CD4-positive, alpha-beta T cell treated with Interleukin-6 at 100 ng/mL for 8 hours (primary cell): Measurements from ENCODE around the gene CXCL17.

ENCODE experiments used
- DNase-seq: peaks from one replicate; pipeline ENCODE4 v3.0.0-alpha.2; 2020; ENCODE audit warnings: mixed read lengths, low spot score

Gene CXCL17

DNA sequence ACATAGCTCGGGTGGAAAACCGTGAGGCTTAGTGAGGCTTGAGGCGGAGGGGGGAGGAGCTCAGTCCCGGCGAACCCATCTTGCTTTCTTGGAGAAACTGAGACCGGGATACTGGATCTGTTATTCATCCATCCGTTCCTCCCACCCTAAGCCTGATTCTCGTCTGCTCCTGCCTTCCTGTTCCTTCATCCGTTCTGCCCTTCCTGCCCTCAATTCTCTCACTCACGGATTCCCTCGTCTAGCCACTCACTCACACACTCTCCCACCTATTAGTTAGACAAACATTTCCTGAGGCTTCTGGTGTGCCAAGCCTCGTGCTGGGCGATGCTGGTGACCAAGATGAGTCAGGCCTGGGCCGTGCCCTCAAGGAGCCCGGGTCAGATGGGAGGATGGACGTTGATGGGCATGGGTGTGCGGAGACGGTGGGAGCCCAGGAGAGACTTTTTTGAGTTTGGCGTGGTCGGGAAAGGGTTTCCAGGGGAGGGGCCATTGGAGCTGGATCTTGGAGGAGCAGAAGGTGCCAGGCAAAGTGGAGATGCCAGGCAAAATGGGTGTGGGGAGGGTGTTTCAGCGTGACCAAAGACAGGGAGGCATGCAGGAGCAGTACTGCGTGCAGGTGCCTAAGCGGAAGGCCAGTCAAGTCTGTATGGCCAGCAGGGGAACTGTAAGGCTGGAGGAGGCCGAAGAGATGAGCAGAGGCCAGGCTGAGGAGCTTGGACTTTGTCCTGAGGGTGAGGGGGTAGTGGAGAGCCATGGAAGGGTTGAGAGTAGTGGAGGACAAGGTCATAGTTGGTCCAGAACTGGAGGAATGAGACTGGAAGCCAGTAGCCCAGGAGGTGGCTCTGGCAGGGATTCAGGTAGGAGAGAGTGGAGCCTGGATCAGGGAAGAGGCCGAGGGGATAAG is 45.2 kb downstream of the CXCL17 start:
- DNase-seq, result no peak

GRCh38 chr19:42396381-42397262 is 46.1 kb downstream of the CXCL17 start:
- peak; percentile 96 for DNase-seq

DNA sequence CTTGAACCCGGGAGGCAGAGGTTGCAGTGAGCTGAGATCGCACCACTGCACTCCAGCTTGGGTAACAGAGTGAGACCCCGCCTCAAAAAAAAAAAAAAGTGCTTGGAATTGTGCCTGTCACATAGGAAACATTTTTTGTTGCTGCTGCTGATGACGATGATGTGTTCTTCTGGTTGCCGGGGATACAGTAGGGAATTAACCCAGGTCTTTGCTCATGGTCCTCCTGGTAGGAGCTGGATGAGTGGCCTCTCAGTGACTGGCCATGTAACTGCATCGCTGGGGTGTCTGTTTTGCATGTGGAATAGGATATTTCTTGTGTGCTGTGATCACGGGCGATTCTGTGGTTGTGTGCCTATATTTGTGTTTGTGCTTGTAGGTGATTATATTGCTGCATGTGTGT is 48.0 kb downstream of the CXCL17 start:
- no peak for DNase-seq

DNA sequence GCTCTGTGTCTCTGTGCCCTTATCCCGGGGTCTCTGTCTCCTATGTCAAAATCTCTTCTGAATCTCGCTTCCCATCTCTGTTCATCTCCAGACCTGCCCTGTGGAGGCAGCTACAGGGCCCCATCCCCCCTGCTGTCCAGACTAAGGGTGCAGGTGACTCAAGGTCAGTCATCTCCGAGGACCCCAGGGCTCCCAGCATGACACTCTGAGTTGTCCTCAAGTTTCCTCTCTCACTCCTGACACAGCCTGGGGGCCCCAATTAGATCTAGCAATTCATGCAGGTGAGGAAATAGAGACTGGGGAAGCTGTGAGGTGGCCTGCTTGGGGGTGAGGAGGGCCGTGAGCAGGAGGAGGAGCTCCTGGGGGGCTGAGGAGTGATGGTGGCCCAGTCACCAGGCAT is 50.6 kb downstream of the CXCL17 start:
- DNase-seq, result no peak

GRCh38 chr19:42389899-42390298 is 52.8 kb downstream of the CXCL17 start, which contains the start of gene CNFN:
TSS of gene CNFN (minus strand) at chr19:42390297. CDS start at chr19:42389037, 1,260 bp downstream.
- no peak for DNase-seq

- DNase-seq, result no peak
These were observed 53.8 kb downstream of the CXCL17 start for GRCh38 chr19:42388851-42389489.

DNA sequence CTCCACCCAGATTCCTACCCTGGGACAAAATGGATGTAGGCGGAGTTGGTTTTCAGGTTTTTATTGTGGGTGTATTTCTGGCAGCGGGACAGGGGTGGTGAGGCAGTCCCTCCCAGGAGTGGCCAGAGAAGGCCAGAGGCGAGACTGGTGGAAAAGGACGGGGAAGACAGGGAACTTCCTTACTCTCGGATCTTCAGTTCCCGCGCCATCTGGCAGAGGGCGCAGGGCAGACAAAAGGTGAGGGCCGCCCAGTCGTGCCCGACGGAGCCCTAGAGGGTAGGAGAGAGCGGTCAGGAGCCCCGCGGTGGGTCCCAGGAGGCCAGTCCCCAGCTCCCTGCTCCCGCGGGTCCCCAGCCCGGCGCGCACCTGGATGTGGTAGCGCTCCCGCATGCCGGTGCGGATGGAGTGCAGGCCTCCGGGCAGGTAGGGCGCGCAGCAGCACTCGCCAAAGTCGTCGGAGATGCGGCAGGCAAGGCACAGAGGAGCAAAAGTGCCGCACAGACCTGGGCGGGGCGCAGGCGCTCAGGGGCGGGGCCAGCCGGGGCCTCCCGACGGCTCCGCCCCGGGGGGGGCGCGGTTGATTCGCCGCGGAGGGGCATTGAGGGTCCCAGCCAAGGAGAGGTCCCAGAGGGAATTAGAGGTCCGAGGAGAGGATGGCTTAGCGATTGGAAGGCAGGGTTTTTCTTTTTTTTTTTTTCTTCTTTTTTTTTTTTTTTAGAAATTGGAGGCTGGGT is 55.6 kb downstream of the CXCL17 start:
- peak; percentile 51 for DNase-seq

DNA sequence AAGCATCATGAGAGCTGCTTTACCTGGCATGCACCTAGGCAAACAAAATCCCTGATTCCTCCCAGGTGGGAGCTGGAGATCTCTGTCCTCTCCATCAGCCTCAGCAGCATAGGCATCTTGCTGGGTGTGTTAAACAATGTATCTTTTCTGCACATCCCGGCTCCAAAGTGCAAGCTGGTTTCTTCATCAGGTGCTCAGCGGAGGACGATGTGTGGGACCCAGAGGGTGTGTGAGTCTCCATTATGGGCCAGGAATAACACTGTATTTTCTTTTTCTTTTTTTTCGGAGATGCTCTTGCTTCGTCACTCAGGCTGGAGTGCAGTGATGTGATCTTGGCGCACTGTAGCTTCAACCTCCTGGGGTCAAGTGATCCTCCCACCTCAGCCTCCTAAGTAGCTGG is 62.6 kb downstream of the CXCL17 start:
- no peak for DNase-seq
